Lung (tissue), 12 donors: ENCODE data around the gene CYP2E1. TPM values are rescaled to one million over a fixed set of nuclear protein-coding genes. Genes with fewer than 3 reads are reported as not detected.
"Not testable (repeated sequence)": the region's sequence is repeated elsewhere in the genome, so short reads cannot be mapped to it uniquely, and the experiment has no call there.

ENCODE experiments used
- ATAC-seq: fragments of 200-7000 bp; cut with Tn5 transposase; one replicate; pipeline ENCODE4 v1.9.1; 2020; ENCODE audit warnings: moderate number of reproducible peaks; ENCODE audit not compliant: insufficient read depth, low FRiP score
- DNase-seq, 3 donors: peaks; one replicate each; pipeline ENCODE4 v3.0.0-alpha.2; 2013 to 2017
- H3K27ac ChIP-seq, 2 donors: one replicate each; pipeline ENCODE4 v1.5.1; 2013; ENCODE audit warnings: mild to moderate bottlenecking in 2 of 2, moderate library complexity in 2 of 2, control low read depth in 1 of 2, inconsistent platforms in 1 of 2, low read depth in 1 of 2, low read length in 1 of 2
- H3K27me3 ChIP-seq, 3 donors: one replicate each; pipeline ENCODE4 v1.5.1; 2013; ENCODE audit warnings: low read length in 2 of 3; ENCODE audit not compliant: control insufficient read depth in 3 of 3, insufficient read depth in 3 of 3
- H3K36me3 ChIP-seq, 4 donors: one replicate each; pipeline ENCODE4 v1.5.1; 2013; ENCODE audit warnings: low read length in 4 of 4, mild to moderate bottlenecking in 1 of 4, moderate library complexity in 1 of 4; ENCODE audit not compliant: control insufficient read depth in 4 of 4, insufficient read depth in 4 of 4
- H3K4me1 ChIP-seq, 5 donors: one replicate each; pipeline ENCODE4 v1.5.1; 2013; ENCODE audit warnings: low read length in 5 of 5, mild to moderate bottlenecking in 2 of 5, moderate library complexity in 1 of 5; ENCODE audit not compliant: control insufficient read depth in 5 of 5, insufficient read depth in 5 of 5
- H3K4me3 ChIP-seq: one replicate; pipeline ENCODE4 v1.5.1; 2013; ENCODE audit warnings: mild to moderate bottlenecking, control low read depth, moderate library complexity
- H3K9ac ChIP-seq, 2 donors: one replicate each; pipeline ENCODE4 v1.5.1; 2013; ENCODE audit warnings: low read length in 2 of 2, control low read depth in 1 of 2; ENCODE audit not compliant: insufficient read depth in 1 of 2
- H3K9me3 ChIP-seq, 4 donors: one replicate each; pipeline ENCODE4 v1.5.1; 2013; ENCODE audit warnings: low read length in 3 of 4, mild to moderate bottlenecking in 1 of 4, moderate library complexity in 1 of 4; ENCODE audit not compliant: control insufficient read depth in 4 of 4, insufficient read depth in 3 of 4
- WGBS, 2 donors: extraction: QIAGEN DNeasy Blood & Tissue Kit; methylation state at CpG; one replicate each; pipeline ENCODE4 v1.1.7; 2013; 5-methylcytosine and 5-hydroxymethylcytosine counted together
- polyA plus RNA-seq, 2 donors: library from polyadenylated mRNA; stranded (reverse); fragments of 200-250 nt; gene quantifications; one replicate each; pipeline ENCODE4 v1.2.1, GENCODE V29; 2013
- total RNA-seq, 2 donors: library from RNA; depleted of rRNA in 1 of 2; stranded (reverse); fragments of >200 nt in 1 of 2; gene quantifications; one replicate each; pipeline ENCODE4 v1.2.1, GENCODE V29; 2014 to 2021
- TF ChIP-seq, protein P1 (sequence below): IDR thresholded peaks from 2 replicates; pipeline ENCODE4 v1.5.1; 2012; ENCODE audit warnings: mild to moderate bottlenecking; ENCODE audit errors: control extremely low read depth, extremely low read depth
- donor health status: control.
- donor health status: control.
- donor health status: Bipolar disorder and iron deficiency.
- donor health status: healthy.
- donor health status: DM: yes; HTN: yes; CAD: no.

Gene CYP2E1
- total and polyA plus RNA-seq, 4 donors: 0.26 to 1.9 (median 1.1) TPM

DNA sequence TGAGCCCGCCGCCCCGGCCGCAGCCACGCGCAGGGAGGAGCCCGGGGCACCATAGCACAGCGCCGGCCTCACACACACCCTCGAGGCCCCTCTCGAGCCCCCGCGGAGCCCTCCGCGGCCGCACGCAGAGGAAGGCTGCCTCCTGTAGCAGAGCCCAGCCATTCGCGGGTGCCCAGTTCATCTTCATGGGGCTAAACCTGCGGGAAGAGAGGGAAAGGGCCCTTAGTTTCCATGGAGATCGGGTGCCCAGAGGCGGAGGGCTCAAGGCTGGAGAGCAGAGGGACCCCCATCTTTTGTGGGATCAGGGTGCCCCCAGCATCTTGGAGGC is 41.1 kb downstream of the CYP2E1 start:
- no peaks in the 10 kb centered on the region for H3K27me3 ChIP-seq
- peaks cover 0 to 29% (median 7%) of the 10 kb centered on the region in 4 donors for H3K9me3 ChIP-seq
- no peaks in the 10 kb centered on the region for H3K36me3 ChIP-seq
- no peak for DNase-seq
- no peaks in the 10 kb centered on the region for H3K4me1 ChIP-seq
- no peak overlapping the region for H3K27ac ChIP-seq
- H3K4me3 ChIP-seq: no peak overlapping the region
- H3K9ac ChIP-seq: no peak overlapping the region
- ATAC-seq: no peak
- WGBS, 2 donors: 87% methylated on average over 22 of the region's 22 CpGs
- TF ChIP-seq, protein P1, sequence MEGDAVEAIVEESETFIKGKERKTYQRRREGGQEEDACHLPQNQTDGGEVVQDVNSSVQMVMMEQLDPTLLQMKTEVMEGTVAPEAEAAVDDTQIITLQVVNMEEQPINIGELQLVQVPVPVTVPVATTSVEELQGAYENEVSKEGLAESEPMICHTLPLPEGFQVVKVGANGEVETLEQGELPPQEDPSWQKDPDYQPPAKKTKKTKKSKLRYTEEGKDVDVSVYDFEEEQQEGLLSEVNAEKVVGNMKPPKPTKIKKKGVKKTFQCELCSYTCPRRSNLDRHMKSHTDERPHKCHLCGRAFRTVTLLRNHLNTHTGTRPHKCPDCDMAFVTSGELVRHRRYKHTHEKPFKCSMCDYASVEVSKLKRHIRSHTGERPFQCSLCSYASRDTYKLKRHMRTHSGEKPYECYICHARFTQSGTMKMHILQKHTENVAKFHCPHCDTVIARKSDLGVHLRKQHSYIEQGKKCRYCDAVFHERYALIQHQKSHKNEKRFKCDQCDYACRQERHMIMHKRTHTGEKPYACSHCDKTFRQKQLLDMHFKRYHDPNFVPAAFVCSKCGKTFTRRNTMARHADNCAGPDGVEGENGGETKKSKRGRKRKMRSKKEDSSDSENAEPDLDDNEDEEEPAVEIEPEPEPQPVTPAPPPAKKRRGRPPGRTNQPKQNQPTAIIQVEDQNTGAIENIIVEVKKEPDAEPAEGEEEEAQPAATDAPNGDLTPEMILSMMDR: no peak

DNA sequence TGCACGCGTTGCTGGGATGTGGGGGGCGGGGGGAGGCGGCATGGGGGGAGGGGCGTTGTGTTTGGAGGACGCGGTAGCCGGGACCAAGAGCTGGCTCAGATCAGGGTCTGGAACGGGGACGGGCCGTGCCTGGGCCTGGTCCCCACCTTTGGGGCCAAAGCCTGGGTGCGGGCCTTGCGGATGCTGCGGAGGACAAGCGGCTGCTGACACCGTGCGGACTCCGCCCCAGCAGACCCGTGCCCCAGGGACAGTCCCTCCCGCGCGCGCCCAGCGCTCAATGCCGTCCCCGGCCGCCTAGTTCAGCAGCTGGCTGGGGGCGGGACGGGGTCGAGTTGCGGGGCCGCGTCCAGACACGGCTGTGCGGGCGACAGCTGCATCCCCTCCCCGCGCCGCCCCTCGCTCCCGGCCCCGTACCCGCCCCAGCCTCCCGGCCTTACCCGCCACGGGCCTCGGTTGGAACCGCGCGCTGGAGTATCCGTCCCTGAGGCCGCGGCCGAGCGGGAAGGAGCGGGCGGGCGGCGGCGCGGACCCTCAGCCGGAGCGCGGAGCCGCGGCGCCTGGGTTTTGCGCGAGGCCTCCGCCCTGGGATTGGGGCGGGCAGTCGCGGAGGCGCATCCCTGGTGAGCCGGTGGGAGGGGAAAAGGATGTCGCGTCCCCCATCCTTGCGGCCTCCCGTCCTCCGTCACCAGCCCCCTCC is 41.8 kb downstream of the CYP2E1 start:
- not testable (repeated sequence) for H3K27ac ChIP-seq, H3K36me3 ChIP-seq, DNase-seq, H3K9ac ChIP-seq, H3K4me1 ChIP-seq, H3K4me3 ChIP-seq, H3K27me3 ChIP-seq
- WGBS, 2 donors: 18% methylated on average over 16 of the region's 80 CpGs; no CpG with 5 or more reads in 1 of the 2 donors
- ATAC-seq: peak; percentile 19
- peaks cover 0 to 29% (median 13%) of the 10 kb centered on the region in 4 donors for H3K9me3 ChIP-seq

DNA sequence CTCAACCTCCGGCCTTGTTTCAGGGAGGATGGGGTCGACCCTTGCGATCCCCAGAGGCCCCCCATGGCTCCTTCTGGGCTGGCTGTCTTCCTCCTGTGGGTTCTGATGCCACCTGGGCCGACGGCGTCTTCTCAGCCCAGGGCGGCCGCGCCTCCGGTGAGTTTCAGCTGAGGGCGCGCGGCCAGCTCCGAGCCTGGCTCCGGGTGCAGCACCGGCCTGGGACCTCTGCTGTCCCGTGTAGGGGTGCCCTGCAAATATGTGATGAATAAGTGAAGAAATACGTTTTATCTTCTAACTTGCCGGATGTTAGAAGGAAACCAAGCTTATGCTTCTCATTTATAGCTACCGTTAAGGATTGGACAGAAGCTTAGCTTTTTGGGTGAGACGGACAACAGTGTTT is 42.6 kb downstream of the CYP2E1 start:
- ATAC-seq, DNase-seq, H3K27ac ChIP-seq, H3K4me3 ChIP-seq, H3K36me3 ChIP-seq, H3K27me3 ChIP-seq, H3K4me1 ChIP-seq, H3K9ac ChIP-seq: not testable (repeated sequence)
- H3K9me3 ChIP-seq: peaks cover 0 to 26% (median 16%) of the 10 kb centered on the region in 4 donors
- 34 to 65% methylated on average over 14 to 16 of the region's 21 CpGs for WGBS, 2 donors

DNA sequence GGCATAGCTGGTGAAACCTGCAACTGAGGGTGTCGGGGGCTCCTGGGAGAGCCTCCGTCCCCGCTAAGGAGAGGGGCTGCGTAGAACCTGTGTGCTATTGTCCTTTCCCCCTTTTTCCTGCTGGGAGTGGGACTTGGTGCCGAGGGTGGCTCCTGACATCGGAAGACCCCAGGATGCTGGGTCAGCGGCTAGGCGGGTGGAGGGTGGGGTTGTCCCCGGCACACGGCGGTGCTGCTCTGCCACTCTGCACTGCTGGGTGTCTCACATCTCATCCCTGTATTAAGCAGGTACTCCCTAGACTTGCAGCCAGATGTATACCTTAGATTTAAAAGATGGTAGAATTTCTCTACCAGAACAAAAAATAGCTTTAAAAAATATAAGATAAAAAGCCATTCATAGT is 44.9 kb downstream of the CYP2E1 start:
- H3K27me3 ChIP-seq, DNase-seq, ATAC-seq, H3K9ac ChIP-seq, H3K27ac ChIP-seq, H3K36me3 ChIP-seq, H3K4me1 ChIP-seq, H3K4me3 ChIP-seq: not testable (repeated sequence)
- peaks cover 0 to 16% (median 13%) of the 10 kb centered on the region in 4 donors for H3K9me3 ChIP-seq
- 89 to 95% methylated on average over 11 of the region's 11 CpGs for WGBS, 2 donors

DNA sequence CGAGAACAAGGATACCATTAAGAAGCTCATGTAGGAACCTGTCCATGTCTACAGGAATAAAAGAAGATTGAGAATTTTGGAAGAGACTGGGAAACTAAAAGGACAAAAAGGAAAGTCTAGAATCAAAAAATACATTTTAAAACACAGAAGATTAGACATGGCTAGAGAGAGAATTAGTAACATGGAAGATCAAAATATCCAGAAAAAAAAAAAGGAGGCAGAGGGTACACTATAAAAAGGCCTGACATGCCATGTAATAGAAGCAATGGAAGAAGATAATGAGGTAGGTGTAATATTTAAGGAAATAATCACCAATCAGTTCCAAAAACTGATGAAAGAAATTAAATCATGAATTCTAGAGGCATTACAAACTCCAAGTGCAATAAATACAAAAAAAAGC is 46.3 kb downstream of the CYP2E1 start:
- ATAC-seq, H3K4me1 ChIP-seq, H3K36me3 ChIP-seq, H3K27me3 ChIP-seq, H3K4me3 ChIP-seq, H3K9ac ChIP-seq, DNase-seq, H3K27ac ChIP-seq: not testable (repeated sequence)
- 81 to 83% methylated on average over 1 of the region's 1 CpG for WGBS, 2 donors
- peaks cover 0 to 15% (median 9%) of the 10 kb centered on the region in 4 donors for H3K9me3 ChIP-seq

DNA sequence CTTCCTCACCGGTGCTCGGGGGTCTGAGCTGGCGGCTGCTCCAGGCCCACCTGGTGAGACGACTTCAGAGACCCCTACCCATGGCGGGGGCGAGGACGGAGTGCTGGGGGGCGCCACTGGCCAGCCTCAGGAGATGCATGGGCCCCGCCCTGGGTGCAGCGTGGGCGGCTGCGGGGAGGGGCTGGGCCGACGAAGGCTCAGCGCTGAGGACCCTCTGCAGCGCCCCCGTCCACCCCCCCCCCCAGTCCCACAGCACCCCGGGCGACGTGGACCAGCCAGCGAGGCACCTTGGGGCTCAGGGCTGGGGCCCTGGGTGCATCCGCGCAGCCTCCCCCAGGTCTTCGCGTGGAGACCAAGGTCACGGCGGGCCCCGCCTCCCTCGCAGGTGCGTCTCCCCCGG is 49.9 kb downstream of the CYP2E1 start:
- ATAC-seq, H3K9ac ChIP-seq, H3K36me3 ChIP-seq, DNase-seq, H3K4me1 ChIP-seq, H3K27me3 ChIP-seq, H3K27ac ChIP-seq, H3K4me3 ChIP-seq: not testable (repeated sequence)
- WGBS, 2 donors: 66% methylated on average over 20 of the region's 31 CpGs; no CpG with 5 or more reads in 1 of the 2 donors
- peaks cover 0 to 15% (median 10%) of the 10 kb centered on the region in 4 donors for H3K9me3 ChIP-seq
